HepG2 (cell line): Measurements from ENCODE around the gene IFT122. TPM values are rescaled to one million over a fixed set of nuclear protein-coding genes. Genes with fewer than 3 reads are reported as not detected.

Experiments
- AFF4 ChIP-seq: sonication (generic); formaldehyde crosslinking; IDR thresholded peaks from 2 replicates; pipeline ENCODE4 v1.4.0; 2020; ENCODE audit warnings: missing genetic modification reagents
- ASH2L ChIP-seq: fragments of 300-600, 200-600 bp; sonication (generic); IDR thresholded peaks from 2 replicates; pipeline ENCODE4 v1.7.0; 2017; ENCODE audit warnings: low read depth, mild to moderate bottlenecking, moderate library complexity, mixed read lengths, low read length; ENCODE audit not compliant: insufficient read length
- ATRX ChIP-seq: sonication (generic); formaldehyde crosslinking; IDR thresholded peaks from 2 replicates; pipeline ENCODE4 v1.4.0; 2020; ENCODE audit warnings: missing genetic modification reagents, borderline replicate concordance
- BCLAF1 ChIP-seq: fragments of 450-650 bp; IDR thresholded peaks from 2 replicates; pipeline ENCODE4 v1.6.1; 2017; ENCODE audit warnings: mild to moderate bottlenecking
- EHMT2 ChIP-seq: fragments of 200-600 bp; sonication (generic); IDR thresholded peaks from 2 replicates; pipeline ENCODE4 v1.7.0; 2017; ENCODE audit warnings: antibody characterized with exemption, low read depth, low read length, borderline replicate concordance
- HIVEP1 ChIP-seq: sonication (generic); formaldehyde crosslinking; IDR thresholded peaks from 2 replicates; pipeline ENCODE4 v1.4.0; 2020; ENCODE audit warnings: mild to moderate bottlenecking, missing genetic modification reagents
- PRMT3 ChIP-seq: sonication (generic); formaldehyde crosslinking; IDR thresholded peaks from 2 replicates; pipeline ENCODE4 v1.8.1; 2022; ENCODE audit warnings: low read depth, mild to moderate bottlenecking, moderate library complexity, missing genetic modification reagents, borderline replicate concordance
- REL ChIP-seq: sonication (generic); formaldehyde crosslinking; conservative IDR thresholded peaks from 2 replicates; pipeline ENCODE4 v1.8.0; 2022; ENCODE audit warnings: mild to moderate bottlenecking, missing genetic modification reagents, moderate library complexity
- U2AF2 ChIP-seq: fragments of 200-400 bp; formaldehyde crosslinking; IDR thresholded peaks from 2 replicates; pipeline ENCODE4 v1.6.1; 2017; ENCODE audit warnings: low read depth, mild to moderate bottlenecking, low read length
- ZMYM2 ChIP-seq: sonication (generic); formaldehyde crosslinking; IDR thresholded peaks from 2 replicates; pipeline ENCODE4 v1.8.0; 2022; ENCODE audit warnings: mild to moderate bottlenecking, missing genetic modification reagents
- ZNF143 ChIP-seq: sonication (generic); formaldehyde crosslinking; IDR thresholded peaks from 2 replicates; pipeline ENCODE4 v1.4.0; 2020; ENCODE audit warnings: missing genetic modification reagents
- ZNF513 ChIP-seq: sonication (generic); formaldehyde crosslinking; conservative IDR thresholded peaks from 2 replicates; pipeline ENCODE4 v1.5.0; 2020; ENCODE audit warnings: missing genetic modification reagents
- ZNF543 ChIP-seq: sonication (generic); formaldehyde crosslinking; IDR thresholded peaks from 2 replicates; pipeline ENCODE4 v1.4.0; 2020; ENCODE audit warnings: mild to moderate bottlenecking, missing genetic modification reagents
- ZNF550 ChIP-seq: sonication (generic); formaldehyde crosslinking; IDR thresholded peaks from 2 replicates; pipeline ENCODE4 v1.4.0; 2020; ENCODE audit warnings: mild to moderate bottlenecking, missing genetic modification reagents, borderline replicate concordance
- ZNF747 ChIP-seq: sonication (generic); formaldehyde crosslinking; IDR thresholded peaks from 2 replicates; pipeline ENCODE4 v1.8.1; 2023; ENCODE audit warnings: missing genetic modification reagents, mild to moderate bottlenecking, borderline replicate concordance
- polyA plus RNA-seq, 8 experiments: library from polyadenylated mRNA; depleted of rRNA in 3 of 8; stranded (reverse) in 7 of 8; unstranded in 1 of 8; fragments of >200 nt; fragmentation: Illumina TruSeq in 4 of 8; extraction: Trizol in 4 of 8; gene quantifications; 2 replicates each; pipeline versions ENCODE4 v1.2.1 to v1.2.3, GENCODE V29; 2011 to 2016; ENCODE audit warnings: low read depth in 4 of 8, missing spikeins in 1 of 8, mixed read lengths in 1 of 8; ENCODE audit not compliant: insufficient read depth in 1 of 8
- total RNA-seq, 5 experiments: library from RNA; depleted of rRNA; stranded (reverse); fragments of >200 nt; fragmentation: Illumina TruSeq; extraction: Trizol; gene quantifications; 2 replicates each; pipeline ENCODE4 v1.2.3, GENCODE V29; 2016; ENCODE audit warnings: low read depth in 1 of 5
- TF ChIP-seq, protein P1 (sequence below): sonication (generic); formaldehyde crosslinking; IDR thresholded peaks from 2 replicates; pipeline ENCODE4 v1.5.0; 2020; ENCODE audit warnings: mild to moderate bottlenecking, missing genetic modification reagents, borderline replicate concordance

The IFT122 gene
- total and polyA plus RNA-seq, 2 of the 13 experiments (the other 11 are each of a cell fraction or from before 2014, with no cell fraction given) = 10.1 to 10.3 TPM

DNA sequence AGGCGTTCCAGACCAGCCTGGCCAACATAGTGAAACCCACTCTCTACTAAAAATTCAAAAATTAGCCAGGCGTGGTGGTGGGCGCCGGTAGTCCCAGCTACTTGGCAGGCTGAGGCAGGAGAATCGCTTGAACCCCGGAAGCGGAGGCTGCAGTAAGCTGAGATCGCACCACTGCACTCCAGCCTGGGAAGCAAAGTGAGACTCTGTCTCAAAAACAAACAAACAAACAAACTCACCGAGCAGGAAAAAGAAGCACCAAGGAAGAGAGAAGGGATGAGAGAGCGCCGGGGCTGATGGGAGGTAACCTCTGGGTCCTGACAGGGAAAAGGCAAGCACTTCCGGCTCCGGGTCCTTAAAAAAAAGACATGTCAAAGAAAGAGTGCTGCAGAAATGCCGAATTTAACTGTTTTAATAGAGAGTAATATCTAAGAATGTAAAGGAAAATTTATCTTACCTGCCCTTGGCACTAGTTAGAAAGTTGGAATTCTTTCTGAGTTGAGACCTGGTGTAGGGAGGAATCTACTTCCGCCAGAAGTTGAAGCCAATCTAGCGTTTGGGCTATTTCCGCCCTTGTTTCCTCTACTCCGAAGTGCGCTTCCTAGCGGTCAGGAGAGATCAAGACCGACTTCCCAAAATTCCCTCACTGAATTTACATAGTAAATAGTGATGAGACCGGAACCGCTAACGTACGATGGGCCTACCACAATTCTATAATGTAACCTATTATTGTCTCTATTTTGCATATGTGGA lies 40.7 kb upstream of the IFT122 start (continued):
- TF ChIP-seq ZMYM2 (no peak), ZNF513 (CRISPR knock-in tag) (no peak), ATRX (CRISPR knock-in tag) (no peak), HIVEP1 (CRISPR knock-in tag) (no peak), ASH2L (peak; percentile 78), EHMT2 (no peak), PRMT3 (CRISPR knock-in tag) (no peak), U2AF2 (no peak), ZNF550 (CRISPR knock-in tag) (no peak), AFF4 (CRISPR knock-in tag) (no peak), ZNF143 (CRISPR knock-in tag) (peak; percentile 90), ZNF747 (CRISPR knock-in tag) (0 out of 2 replicates have a peak, but pooled peaks have one; percentile 30), ZNF543 (CRISPR knock-in tag) (0 out of 2 replicates have a peak, but pooled peaks have one; percentile 31), REL (CRISPR knock-in tag) (no peak), BCLAF1 (no peak)
- TF ChIP-seq, protein P1, sequence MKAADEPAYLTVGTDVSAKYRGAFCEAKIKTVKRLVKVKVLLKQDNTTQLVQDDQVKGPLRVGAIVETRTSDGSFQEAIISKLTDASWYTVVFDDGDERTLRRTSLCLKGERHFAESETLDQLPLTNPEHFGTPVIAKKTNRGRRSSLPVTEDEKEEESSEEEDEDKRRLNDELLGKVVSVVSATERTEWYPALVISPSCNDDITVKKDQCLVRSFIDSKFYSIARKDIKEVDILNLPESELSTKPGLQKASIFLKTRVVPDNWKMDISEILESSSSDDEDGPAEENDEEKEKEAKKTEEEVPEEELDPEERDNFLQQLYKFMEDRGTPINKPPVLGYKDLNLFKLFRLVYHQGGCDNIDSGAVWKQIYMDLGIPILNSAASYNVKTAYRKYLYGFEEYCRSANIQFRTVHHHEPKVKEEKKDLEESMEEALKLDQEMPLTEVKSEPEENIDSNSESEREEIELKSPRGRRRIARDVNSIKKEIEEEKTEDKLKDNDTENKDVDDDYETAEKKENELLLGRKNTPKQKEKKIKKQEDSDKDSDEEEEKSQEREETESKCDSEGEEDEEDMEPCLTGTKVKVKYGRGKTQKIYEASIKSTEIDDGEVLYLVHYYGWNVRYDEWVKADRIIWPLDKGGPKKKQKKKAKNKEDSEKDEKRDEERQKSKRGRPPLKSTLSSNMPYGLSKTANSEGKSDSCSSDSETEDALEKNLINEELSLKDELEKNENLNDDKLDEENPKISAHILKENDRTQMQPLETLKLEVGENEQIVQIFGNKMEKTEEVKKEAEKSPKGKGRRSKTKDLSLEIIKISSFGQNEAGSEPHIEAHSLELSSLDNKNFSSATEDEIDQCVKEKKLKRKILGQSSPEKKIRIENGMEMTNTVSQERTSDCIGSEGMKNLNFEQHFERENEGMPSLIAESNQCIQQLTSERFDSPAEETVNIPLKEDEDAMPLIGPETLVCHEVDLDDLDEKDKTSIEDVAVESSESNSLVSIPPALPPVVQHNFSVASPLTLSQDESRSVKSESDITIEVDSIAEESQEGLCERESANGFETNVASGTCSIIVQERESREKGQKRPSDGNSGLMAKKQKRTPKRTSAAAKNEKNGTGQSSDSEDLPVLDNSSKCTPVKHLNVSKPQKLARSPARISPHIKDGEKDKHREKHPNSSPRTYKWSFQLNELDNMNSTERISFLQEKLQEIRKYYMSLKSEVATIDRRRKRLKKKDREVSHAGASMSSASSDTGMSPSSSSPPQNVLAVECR (CRISPR knock-in tag) = peak; percentile 73; the same call in 1 of the 2 replicates
